Fibroblast of villous mesenchyme (primary cell): Measurements from ENCODE around the gene MAGI1. TPM values are rescaled to one million over a fixed set of nuclear protein-coding genes. Genes with fewer than 3 reads are reported as not detected.

Experiments used
- DNase-seq: peaks from one replicate; pipeline ENCODE4 v3.0.0-alpha.2; 2010; ENCODE audit warnings: low read depth
- H3K4me3 ChIP-seq: 2 replicates; pipeline ENCODE4 v1.5.1; 2011; ENCODE audit warnings: low read depth, mild to moderate bottlenecking, low read length
- CTCF ChIP-seq: IDR thresholded peaks from 2 replicates; pipeline ENCODE4 v1.5.1; 2012; ENCODE audit warnings: low read depth, mild to moderate bottlenecking, low read length; ENCODE audit not compliant: insufficient read depth
- total RNA-seq: library from RNA; depleted of rRNA; stranded (reverse); fragments of >200 nt; gene quantifications from 2 replicates; pipeline ENCODE4 v1.2.3, GENCODE V29; 2012

The MAGI1 gene
- total RNA-seq, 1 donor = 20.7 TPM

GRCh38 chr3:65968996-65969395 lies 69.7 kb downstream of the MAGI1 start:
- no peak for TF ChIP-seq CTCF
- no peak for DNase-seq
- no peak overlapping the region for H3K4me3 ChIP-seq

DNA sequence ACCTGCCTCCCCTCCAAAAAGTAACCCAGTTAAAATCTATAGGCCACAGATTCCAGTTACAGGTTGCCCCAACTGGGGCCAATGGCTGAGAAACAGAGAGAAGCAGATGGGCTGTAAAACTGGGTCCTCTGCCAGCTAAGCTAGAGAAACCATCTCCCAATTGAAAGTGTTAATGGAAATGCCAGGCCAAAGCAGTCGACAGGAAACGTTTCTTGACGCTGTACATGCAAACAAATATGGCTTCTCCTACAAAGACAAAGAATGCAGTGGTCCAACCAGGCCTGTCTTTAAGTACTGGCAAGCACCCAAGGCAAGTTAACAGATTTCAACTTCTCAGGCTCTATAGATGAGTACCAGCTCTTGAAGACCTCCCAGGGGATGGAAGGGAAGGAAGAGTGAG lies 71.3 kb downstream of the MAGI1 start:
- TF ChIP-seq CTCF = no peak
- no peak overlapping the region for H3K4me3 ChIP-seq
- no peak for DNase-seq

DNA sequence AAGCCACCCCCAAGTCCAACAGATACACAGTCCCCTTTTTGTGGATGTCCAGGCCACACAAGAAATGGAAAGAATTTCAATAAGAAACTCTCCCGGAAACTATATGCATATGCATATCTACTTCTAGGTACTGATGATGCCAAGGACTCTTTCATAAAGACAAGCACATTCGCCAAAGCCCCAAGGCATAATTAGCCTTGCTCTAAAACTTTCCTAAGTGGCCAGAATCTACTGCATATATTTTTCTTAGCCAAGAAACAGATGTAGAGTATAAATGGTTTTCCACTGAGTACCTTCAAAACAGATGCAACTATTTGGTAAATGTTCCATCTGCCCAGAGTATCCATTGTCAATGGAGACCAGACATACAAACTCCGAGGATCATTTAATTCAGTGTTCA lies 73.9 kb downstream of the MAGI1 start:
- no peak overlapping the region for H3K4me3 ChIP-seq
- no peak for TF ChIP-seq CTCF
- DNase-seq = no peak

DNA sequence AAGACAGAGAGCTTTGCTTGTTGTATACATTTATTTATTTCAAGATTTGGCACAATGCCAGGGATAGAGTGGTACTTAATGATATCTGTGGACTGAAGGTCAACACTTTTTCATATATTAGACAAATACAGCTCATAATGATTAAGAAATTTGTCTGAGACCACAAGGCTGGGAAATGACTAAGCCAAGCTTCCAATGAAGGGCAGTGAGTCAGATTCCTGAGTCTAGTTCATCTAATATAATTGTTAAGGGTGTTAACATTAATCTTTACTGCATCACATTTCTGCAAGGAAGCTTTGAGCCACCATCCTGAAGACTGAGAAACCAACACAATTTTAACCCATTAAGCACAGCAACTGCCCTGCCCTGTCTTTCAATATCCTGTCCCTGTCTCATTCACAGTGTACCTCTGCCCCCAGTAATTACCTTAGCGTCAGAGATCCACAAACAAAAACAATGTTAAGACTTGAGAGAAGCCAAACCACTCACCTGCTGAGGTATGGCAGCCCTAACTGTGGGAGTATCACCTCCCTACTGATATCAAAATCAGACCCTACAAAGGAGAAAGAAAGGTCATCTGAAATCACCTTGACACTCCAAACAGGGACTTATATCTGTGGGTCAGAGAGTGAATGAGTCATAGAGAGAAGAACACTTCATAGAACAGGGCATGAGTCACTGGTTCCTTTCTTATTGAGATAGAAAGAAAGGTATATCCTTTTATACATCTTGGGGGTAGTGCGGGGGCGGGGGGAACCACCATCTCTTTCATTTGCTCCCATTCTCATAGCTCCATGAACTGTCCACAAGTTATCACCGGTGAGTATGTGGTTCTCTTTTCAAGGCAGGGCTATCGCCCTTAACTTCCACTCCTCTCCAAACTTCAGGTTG lies 74.7 kb downstream of the MAGI1 start:
- H3K4me3 ChIP-seq = no peak overlapping the region
- TF ChIP-seq CTCF = no peak
- DNase-seq = peak; percentile 89

DNA sequence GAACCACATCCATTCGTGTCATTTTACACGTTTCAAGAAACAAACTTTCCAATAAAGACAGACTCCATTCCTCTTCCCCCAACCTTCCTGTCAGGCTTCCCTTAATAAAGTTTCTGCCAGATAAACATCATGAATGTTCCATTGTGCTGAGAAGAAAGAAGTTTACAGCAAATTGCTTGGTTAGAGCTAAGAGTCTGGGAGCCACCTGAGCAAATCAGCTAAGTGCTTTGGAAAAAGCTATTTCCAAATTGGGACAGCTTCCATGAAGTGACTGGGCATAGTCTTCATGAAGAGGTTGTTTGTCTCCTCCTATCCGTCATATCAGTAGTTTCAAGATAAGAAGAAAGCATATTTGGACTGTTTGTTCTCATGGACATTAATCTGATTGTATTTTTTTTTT lies 77.0 kb downstream of the MAGI1 start:
- TF ChIP-seq CTCF = no peak
- no peak overlapping the region for H3K4me3 ChIP-seq
- no peak for DNase-seq

DNA sequence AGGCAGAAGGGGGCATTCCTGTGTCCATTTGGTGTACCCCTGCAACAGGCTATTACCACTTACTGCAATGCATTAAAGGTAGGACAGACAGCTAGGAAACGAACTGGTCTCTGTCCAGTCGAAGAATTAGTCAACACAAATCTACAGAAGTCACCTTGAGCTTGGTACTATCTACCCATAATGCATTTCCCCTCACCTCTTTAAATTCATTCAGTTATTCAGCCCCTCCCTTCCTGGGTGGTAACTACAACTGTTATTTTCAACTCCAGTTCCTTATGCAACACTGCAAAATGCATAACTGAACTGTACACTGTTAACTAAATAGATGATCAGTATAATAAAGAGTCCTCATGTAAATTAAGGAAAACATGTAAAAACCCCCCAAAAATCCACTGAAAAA lies 77.6 kb downstream of the MAGI1 start:
- H3K4me3 ChIP-seq = no peak overlapping the region
- TF ChIP-seq CTCF = no peak
- no peak for DNase-seq

GRCh38 chr3:65960087-65960486 lies 78.6 kb downstream of the MAGI1 start:
- peak; percentile 74 for DNase-seq
- TF ChIP-seq CTCF = no peak
- no peak overlapping the region for H3K4me3 ChIP-seq
